ENCODE results near the gene MBNL3.

The MBNL3 gene

DNA sequence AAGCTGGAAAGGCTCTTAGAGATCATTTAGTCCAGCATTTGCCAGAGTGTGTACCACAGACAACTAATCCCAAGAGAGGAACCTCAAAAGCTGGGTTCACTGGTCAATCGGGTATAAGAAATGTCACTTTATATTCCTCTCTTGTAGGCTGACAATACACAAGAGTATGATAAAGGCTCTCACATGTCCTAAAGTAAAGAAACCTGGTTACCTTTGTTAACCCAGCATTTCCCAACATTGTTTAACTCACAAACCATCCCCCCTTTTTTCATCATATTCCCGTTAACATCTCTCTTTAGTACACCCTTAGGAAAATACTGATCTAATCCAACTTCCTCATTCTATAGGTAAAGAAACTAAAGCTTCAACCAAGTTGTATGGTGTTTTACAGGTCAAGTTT is 74.4 kb downstream of the MBNL3 start:
- DNase-seq (ENCODE audit: low read depth in 2 of 2): no peak

- no peak for DNase-seq (ENCODE audit: low read depth in 2 of 2)
Observed at GRCh38 chrX:132413459-132413858, 75.4 kb downstream of the MBNL3 start.

GRCh38 chrX:132412208-132412607 is 76.6 kb downstream of the MBNL3 start:
- no peak for DNase-seq (ENCODE audit: low read depth in 2 of 2)

DNA sequence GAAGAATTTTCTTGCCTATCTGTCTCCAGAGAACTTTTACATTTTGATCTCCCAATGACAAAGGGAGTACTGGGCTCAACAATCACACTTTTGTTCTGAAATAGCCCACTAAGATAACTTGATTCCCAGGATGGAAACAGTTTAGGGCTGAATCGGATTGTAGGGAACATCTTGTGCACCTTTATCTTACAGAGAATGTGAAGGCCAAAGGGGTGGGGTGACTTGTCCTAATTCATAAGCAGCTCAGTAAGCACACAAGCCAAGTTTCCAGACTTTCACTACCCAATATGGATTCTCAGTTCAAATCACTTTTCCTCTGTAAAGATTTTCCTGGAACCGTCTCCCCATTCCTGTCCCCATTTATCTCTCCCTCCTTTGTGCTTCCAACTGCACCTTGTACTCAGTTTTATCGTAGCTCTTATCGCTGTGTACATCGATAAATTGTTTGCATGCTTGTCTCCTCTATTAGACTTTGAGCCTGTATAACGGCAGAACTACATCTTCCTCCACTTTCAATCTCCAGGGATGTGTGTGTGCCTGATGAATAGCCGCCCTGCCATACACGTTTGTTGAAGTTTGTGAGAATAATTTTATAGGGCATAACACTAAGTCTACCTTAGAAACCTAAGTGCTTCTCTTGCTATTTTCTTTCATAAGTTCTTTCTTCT is 77.4 kb downstream of the MBNL3 start:
- no peak for DNase-seq (ENCODE audit: low read depth in 2 of 2)

- no peak for DNase-seq (ENCODE audit: low read depth in 2 of 2)
Observed at GRCh38 chrX:132409780-132410556, 78.9 kb downstream of the MBNL3 start.

GRCh38 chrX:132407691-132408090 is 81.1 kb downstream of the MBNL3 start:
- DNase-seq (ENCODE audit: low read depth in 2 of 2): no peak

DNA sequence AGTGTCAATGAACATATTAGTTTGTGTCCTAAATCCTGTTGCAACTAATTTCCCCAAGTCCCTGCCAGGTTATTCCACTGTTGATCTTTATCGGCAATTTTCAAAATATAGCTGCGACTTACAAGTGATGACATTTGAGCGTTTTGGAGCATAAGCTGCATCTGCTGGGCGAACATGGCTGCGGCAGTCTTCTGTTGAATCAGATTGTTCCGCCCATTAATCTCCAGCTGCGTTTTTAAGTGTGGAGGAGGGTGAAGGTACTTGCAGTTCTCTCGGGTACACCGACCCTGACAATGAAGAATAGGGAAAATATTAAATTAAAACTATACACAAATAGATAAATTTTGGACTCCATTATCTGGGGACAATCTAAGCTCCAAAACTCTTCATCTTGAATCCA is 82.7 kb downstream of the MBNL3 start:
- DNase-seq (ENCODE audit: low read depth in 2 of 2): no peak

DNA sequence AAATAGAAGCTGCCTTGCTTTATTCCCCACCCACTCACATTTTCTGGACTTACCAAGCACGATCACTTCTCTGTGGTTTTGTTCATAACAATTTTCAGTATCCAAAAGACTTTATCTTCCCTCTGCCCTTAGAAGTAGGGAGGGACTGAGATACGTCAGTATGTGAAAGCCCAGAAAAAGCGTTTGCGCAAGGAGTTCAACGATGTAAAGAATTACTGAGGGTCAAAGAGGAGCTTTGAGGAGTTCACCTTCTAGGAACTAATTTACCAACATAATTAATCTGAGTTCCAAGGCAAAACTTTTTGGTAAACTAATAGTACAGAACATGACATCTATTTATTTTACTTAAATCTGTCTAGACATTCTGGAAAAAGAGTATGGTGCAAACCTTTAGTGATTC is 84.6 kb downstream of the MBNL3 start:
- DNase-seq (ENCODE audit: low read depth in 2 of 2): no peak

DNA sequence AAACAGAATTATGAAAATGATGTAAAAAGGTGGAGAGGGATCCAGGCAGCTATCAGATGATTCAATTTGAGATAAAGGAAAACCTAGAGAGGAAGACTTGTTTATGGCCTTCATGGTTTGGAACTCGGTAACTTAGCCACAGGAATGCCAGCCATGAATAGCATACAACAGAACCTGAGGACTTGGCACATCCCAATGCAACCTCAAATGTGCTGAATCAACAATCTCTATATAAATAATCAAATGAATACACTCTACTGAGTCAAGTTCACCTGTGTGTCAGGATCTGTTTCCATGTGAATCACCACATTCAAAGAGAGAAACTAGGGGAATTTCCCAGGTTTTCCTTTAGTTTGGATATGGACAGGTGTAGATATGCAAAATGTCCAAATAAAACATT is 86.9 kb downstream of the MBNL3 start:
- DNase-seq (ENCODE audit: low read depth in 2 of 2): no peak

- DNase-seq (ENCODE audit: low read depth in 2 of 2): no peak
Observed at GRCh38 chrX:132400706-132401105, 88.1 kb downstream of the MBNL3 start.

DNA sequence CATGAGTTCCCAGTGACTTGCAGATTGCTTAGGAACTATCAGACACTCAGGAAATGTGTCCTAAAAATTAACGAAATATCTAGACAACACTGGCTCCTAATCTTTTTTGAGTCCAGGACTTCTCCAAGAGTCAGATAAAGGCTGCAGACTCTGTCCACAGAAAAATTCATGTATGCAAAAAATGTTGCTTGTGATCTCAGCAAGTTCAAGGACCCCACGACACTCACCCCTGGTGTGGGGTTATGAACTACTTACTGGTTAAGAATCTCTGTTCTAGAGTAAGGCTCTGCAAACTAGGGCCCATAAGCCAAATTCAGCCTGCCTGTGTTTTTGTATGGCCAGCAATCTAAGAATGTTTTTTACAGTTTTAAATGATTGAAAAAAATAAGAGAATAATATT is 93.2 kb downstream of the MBNL3 start:
- DNase-seq (ENCODE audit: low read depth in 2 of 2): no peak

DNA sequence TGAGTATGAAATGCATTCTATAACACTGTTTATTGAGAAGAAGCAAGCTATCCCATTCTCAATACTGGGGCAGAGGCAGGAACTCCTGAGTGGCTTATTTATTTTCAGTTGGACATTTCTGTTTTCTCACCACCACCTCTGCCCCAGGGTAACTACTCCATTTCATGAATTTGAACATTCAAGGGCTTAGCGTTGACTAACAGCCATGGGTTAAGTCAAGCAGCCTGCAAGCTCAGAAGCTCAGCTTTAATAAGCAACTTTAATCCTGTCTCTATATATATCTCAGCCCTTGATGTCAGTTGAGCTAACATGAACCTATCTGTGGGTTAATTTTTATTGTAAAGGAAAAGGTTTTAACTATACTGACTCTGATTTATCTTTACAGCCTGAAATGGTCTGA is 93.8 kb downstream of the MBNL3 start:
- no peak for DNase-seq (ENCODE audit: low read depth in 2 of 2)

DNA sequence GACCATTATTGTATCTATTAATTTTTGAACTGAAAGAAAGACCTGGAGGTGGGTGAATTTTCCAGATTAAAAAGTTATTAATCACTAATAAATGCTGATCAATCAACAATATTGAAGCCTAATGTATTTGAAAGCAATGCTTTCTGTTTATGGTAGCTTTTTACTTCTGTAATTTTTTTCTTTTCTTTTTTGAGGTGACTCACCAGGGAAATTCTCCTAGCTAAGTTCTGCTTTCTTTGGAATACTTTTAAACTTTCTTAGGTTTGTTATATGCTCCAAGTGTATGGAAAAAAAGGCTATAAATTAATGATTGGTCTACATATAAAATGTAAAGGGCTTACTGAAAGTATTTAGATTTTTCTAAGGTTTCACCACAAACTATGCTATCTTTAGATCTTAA is 94.2 kb downstream of the MBNL3 start:
- DNase-seq (ENCODE audit: low read depth in 2 of 2): no peak

GRCh38 chrX:132393992-132394391 is 94.8 kb downstream of the MBNL3 start:
- DNase-seq (ENCODE audit: low read depth in 2 of 2): no peak

- DNase-seq (ENCODE audit: low read depth in 2 of 2): no peak
Observed at GRCh38 chrX:132393485-132393884, 95.4 kb downstream of the MBNL3 start.

- DNase-seq (ENCODE audit: low read depth in 2 of 2): no peak
Observed at GRCh38 chrX:132393085-132393484, 95.8 kb downstream of the MBNL3 start.

DNA sequence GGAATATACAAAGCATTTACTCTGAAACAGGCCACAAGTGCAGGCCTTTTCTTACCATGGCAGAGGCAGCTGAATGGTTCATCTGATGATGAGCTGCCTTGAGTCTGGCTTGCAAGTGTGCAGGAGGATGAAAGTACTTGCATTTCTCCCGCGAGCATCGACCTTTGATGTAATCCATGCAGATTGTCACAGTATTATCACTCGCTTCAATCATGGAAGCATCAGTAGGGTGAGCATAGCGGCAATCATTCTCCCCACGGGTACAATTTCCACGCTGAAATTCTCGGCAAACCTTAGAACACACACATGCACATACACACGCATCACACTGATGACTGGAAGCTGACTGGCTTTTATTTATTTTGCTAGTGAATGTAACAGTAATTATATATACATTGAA is 98.0 kb downstream of the MBNL3 start:
- DNase-seq (ENCODE audit: low read depth in 2 of 2): no peak

DNA sequence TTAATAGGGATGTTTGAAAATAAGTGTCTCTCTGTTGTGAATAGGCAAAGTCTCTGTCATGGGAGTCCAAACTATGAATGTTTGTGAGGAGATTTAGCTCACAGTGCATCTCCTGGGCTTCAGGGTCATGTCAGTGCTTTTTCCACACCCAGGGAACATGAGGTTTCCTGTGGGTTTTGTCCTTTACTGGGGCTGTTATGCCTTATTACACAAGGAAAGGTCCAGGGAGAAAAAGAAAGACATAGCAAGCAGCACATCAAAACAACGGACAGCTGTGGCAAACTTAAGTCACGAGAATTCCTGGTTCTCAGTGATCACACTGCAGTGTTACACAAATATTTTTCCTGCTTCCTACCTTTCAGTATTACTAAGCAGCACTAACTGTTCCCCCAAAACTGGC is 99.4 kb downstream of the MBNL3 start:
- DNase-seq (ENCODE audit: low read depth in 2 of 2): no peak

DNA sequence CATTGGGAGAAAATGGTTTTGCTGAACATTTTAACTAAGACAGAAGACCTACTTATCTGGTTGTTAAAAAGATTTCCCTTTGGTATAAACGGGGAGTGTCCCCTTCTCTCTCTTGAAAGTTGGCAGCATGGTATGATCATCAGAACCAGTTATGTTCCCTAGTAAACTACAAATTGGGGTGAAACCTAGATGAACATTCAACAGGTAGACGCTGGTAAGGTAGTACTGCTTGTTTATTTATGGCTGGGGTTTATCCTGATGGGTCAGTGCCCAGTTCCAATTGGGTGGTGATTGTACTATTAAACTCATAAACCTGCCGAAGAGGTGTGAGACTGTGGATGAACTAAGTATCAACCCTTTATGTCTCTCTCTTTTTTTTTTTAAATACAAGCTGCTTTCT is 100.5 kb downstream of the MBNL3 start:
- DNase-seq (ENCODE audit: low read depth in 2 of 2): no peak

DNA sequence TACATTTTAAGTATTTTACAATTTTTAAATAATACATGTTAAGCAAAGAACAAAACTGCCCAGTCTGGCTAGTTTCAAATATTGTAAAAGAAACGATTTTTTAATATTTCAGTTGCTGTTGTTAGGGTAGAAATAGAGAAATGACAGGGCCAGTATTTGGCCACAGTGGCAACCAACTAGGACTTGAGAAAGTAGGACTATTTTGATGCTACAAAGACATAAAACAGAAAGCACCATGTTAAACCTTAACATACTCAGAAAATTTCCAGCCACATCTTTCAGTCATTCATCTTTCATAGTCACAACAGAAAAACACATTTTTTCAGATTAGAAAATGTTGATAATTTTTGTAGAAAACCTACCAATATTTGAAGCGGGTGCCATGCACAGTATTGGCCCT is 104.5 kb downstream of the MBNL3 start:
- no peak for DNase-seq (ENCODE audit: low read depth in 2 of 2)

DNA sequence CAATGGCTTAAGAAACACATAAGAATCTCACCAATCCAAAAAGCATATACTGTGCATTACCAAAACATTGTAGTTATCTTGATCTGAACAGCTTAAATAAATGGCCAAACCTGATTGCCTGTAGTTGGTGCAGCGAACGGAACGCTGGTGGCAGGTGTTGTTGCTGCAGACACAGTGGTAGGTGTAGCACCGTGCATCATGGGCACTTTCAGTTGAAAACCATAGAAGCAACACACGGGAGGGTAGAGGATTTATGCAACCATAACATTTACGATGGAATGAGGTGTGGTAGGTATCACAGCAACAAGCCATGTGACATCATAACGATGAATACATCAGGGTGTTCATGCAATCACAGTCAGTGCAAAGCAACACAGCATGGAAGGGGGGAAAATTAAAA is 106.8 kb downstream of the MBNL3 start:
- no peak for DNase-seq (ENCODE audit: low read depth in 2 of 2)

- DNase-seq (ENCODE audit: low read depth in 2 of 2): no peak
Observed at GRCh38 chrX:132378281-132378680, 110.6 kb downstream of the MBNL3 start.

DNA sequence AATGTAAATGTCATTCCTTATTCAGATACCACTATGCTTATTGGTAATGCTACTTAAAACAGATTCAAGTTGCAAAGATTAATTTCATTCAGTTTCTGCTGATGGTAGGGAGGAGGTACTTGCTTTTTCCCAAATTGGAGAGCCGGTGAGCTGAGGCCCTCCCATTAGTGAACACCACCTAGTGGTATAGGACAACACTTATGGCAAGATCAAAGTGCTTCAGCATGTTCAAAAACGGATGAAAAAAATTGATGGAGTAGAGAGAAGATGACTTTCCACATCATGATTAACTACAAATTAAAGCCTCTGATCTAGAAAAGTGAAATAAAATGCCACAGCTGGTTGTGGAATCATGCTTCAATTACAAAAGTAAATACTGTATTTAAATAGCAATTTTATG is 112.9 kb downstream of the MBNL3 start:
- DNase-seq (ENCODE audit: low read depth in 2 of 2): no peak

- no peak for DNase-seq (ENCODE audit: low read depth in 2 of 2)
Observed at GRCh38 chrX:132373610-132374009, 115.2 kb downstream of the MBNL3 start.
